NB4 (cell line): Measurements from ENCODE around the gene GIMAP7.

Experiments
- DNase-seq: peaks from one replicate; pipeline ENCODE4 v3.0.0; 2010; ENCODE audit warnings: low read depth
- H3K4me3 ChIP-seq: one replicate; pipeline ENCODE4 v1.5.1; 2011; ENCODE audit warnings: mild to moderate bottlenecking, low read depth, low read length, moderate library complexity
- MYC ChIP-seq: IDR thresholded peaks from 2 replicates; pipeline ENCODE4 v1.6.1; 2011; ENCODE audit warnings: low read depth, low read length
- POLR2A ChIP-seq: IDR thresholded peaks from 2 replicates; pipeline ENCODE4 v1.6.1; 2011; ENCODE audit warnings: mild to moderate bottlenecking; ENCODE audit not compliant: insufficient read length; ENCODE audit errors: extremely low read depth
- TF ChIP-seq, protein P1 (sequence below): IDR thresholded peaks from 2 replicates; pipeline ENCODE4 v1.6.1; 2011; ENCODE audit warnings: low read depth, low read length
- TF ChIP-seq, protein P2 (sequence below): IDR thresholded peaks from one replicate; pipeline ENCODE4 v1.5.1; 2012; ENCODE audit warnings: low read depth, low read length

The GIMAP7 gene

DNA sequence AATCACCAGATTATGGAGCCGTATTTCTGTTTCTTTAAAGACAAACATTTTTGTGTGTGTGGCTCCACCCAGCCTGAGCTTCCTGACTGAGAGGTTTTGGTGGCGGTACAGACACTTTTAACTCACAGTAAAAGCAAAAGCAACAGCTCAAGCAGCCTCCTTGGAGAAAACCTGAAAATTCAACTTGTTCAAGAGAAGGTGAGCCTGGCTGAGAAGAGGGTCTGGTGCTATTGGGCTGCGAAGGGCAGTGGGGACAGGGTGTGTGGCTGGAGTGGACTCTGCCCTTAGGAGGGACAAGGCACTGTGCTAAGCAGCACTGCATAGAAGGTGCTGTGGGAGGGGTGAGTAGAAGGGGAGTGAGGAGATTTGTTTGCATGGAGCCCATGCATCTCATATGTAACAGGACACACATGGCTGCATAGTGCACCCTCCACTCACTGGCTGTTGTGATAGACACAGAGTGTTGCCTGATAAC, at the start of gene GIMAP7:
TSS of gene GIMAP7 (plus strand) at position 125 of the 475 bp plus-strand sequence. CDS start 5,103 bp downstream, outside the sequence.
- no peak within 1 kb of the TSS for H3K4me3 ChIP-seq
- no peak for DNase-seq
- TF ChIP-seq, protein P1, sequence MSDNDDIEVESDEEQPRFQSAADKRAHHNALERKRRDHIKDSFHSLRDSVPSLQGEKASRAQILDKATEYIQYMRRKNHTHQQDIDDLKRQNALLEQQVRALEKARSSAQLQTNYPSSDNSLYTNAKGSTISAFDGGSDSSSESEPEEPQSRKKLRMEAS = no peak
- TF ChIP-seq POLR2A (no peak), MYC (no peak)
- TF ChIP-seq, protein P2, sequence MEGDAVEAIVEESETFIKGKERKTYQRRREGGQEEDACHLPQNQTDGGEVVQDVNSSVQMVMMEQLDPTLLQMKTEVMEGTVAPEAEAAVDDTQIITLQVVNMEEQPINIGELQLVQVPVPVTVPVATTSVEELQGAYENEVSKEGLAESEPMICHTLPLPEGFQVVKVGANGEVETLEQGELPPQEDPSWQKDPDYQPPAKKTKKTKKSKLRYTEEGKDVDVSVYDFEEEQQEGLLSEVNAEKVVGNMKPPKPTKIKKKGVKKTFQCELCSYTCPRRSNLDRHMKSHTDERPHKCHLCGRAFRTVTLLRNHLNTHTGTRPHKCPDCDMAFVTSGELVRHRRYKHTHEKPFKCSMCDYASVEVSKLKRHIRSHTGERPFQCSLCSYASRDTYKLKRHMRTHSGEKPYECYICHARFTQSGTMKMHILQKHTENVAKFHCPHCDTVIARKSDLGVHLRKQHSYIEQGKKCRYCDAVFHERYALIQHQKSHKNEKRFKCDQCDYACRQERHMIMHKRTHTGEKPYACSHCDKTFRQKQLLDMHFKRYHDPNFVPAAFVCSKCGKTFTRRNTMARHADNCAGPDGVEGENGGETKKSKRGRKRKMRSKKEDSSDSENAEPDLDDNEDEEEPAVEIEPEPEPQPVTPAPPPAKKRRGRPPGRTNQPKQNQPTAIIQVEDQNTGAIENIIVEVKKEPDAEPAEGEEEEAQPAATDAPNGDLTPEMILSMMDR = no peak

DNA sequence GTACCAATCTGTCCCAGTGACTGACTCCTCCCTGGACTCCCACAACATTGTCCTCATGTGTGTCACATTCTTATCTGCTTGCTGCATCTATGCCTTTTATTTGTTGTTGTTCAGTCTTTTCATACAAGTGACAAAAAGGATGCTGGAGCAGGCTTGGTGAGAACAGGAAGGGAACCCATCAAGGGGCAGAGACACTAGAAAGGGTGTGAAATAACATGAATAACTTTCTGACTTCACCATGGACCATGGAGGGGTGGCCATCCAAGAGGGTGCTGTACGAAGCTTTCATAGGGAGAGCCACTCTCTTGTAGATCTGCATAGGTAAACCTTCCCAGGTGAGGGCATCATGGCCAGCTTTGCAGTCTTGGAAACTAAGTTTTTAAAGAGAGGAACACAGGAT, 49.7 kb upstream of the GIMAP7 start:
- H3K4me3 ChIP-seq = no peak overlapping the region
- no peak for DNase-seq
- TF ChIP-seq POLR2A (no peak), MYC (no peak)
- TF ChIP-seq, protein P2 = no peak
- TF ChIP-seq, protein P1 = no peak

- DNase-seq = no peak
- TF ChIP-seq POLR2A = no peak
- TF ChIP-seq, protein P1 = no peak
- TF ChIP-seq, protein P2 = no peak
- TF ChIP-seq MYC = no peak
- no peak overlapping the region for H3K4me3 ChIP-seq
These were observed 49.3 kb upstream of the GIMAP7 start for GRCh38 chr7:150465414-150465813.

DNA sequence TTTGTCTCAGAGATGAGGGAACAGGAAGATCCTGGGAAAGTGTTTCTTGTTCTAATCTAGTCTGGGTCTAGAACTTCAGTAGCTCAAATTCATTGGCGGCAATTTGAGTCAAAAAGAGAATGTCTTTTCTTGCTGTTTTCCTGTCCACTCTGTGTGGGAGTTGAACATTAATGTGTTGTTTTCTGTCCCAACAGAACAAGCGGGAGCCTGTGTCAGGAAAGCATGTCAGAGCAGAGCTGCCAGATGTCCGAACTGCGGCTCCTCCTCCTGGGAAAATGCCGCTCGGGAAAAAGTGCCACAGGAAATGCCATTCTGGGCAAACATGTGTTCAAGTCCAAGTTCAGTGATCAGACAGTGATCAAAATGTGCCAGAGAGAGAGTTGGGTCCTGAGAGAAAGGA, 48.2 kb upstream of the GIMAP7 start:
- DNase-seq = no peak
- H3K4me3 ChIP-seq = no peak overlapping the region
- TF ChIP-seq POLR2A (no peak), MYC (no peak)
- TF ChIP-seq, protein P2 = no peak
- TF ChIP-seq, protein P1 = no peak

GRCh38 chr7:150468241-150468640, 46.4 kb upstream of the GIMAP7 start:
- no peak for DNase-seq
- TF ChIP-seq, protein P1 = no peak
- TF ChIP-seq POLR2A (no peak), MYC (no peak)
- TF ChIP-seq, protein P2 = no peak
- H3K4me3 ChIP-seq = no peak overlapping the region
